ENCODE results near the gene MAML3. TPM values are rescaled to one million over a fixed set of nuclear protein-coding genes. Genes with fewer than 3 reads are reported as not detected.

MAML3 gene
- total and polyA plus RNA-seq, 2 of the 13 experiments (the other 11 are each of a cell fraction or from before 2014, with no cell fraction given) = 0.05 to 0.13 TPM

- TF ChIP-seq RARA (CRISPR knock-in tag; IDR thresholded peaks at IDR 0.05) (peak; percentile 50; the same call in 1 of the 2 replicates), CBX1 (IDR thresholded peaks at IDR 0.05; ENCODE audit: low read depth) (no peak), BCL6 (CRISPR knock-in tag; IDR thresholded peaks at IDR 0.05) (no peak), ZBTB1 (CRISPR knock-in tag; IDR thresholded peaks at IDR 0.05; ENCODE audit: borderline replicate concordance) (no peak)
- TF ChIP-seq, protein P1, sequence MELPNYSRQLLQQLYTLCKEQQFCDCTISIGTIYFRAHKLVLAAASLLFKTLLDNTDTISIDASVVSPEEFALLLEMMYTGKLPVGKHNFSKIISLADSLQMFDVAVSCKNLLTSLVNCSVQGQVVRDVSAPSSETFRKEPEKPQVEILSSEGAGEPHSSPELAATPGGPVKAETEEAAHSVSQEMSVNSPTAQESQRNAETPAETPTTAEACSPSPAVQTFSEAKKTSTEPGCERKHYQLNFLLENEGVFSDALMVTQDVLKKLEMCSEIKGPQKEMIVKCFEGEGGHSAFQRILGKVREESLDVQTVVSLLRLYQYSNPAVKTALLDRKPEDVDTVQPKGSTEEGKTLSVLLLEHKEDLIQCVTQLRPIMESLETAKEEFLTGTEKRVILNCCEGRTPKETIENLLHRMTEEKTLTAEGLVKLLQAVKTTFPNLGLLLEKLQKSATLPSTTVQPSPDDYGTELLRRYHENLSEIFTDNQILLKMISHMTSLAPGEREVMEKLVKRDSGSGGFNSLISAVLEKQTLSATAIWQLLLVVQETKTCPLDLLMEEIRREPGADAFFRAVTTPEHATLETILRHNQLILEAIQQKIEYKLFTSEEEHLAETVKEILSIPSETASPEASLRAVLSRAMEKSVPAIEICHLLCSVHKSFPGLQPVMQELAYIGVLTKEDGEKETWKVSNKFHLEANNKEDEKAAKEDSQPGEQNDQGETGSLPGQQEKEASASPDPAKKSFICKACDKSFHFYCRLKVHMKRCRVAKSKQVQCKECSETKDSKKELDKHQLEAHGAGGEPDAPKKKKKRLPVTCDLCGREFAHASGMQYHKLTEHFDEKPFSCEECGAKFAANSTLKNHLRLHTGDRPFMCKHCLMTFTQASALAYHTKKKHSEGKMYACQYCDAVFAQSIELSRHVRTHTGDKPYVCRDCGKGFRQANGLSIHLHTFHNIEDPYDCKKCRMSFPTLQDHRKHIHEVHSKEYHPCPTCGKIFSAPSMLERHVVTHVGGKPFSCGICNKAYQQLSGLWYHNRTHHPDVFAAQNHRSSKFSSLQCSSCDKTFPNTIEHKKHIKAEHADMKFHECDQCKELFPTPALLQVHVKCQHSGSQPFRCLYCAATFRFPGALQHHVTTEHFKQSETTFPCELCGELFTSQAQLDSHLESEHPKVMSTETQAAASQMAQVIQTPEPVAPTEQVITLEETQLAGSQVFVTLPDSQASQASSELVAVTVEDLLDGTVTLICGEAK (IDR thresholded peaks at IDR 0.05) = no peak
- TF ChIP-seq, protein P1 (CRISPR knock-in tag; IDR thresholded peaks at IDR 0.05) = no peak
These were observed 281.7 kb downstream of the MAML3 start (continued) for GRCh38 chr4:139872274-139872673.

Measured in HepG2 (cell line).